PC-9 (cell line): ENCODE results near the gene NAP1L4. TPM values are rescaled to one million over a fixed set of nuclear protein-coding genes. Genes with fewer than 3 reads are reported as not detected.

ENCODE experiments used
- BruUV-seq: library from RNA; stranded (reverse); fragments of 400-500 nt; replicated peaks from 2 replicates; lab custom pipeline; 2021; lab: Mats Ljungman, UMichigan
- CTCF ChIA-PET: fragments of 300-600 bp; sonication (Branson Sonifier 250); formaldehyde crosslinking; loops from one replicate; lab custom pipeline; 2022; ENCODE audit warnings: antibody characterized with exemption; lab: Charles Lee
- POLR2A ChIA-PET: fragments of 300-600 bp; sonication (Branson Sonifier 250); formaldehyde crosslinking; loops from one replicate; lab custom pipeline; 2022; ENCODE audit warnings: antibody characterized with exemption; ENCODE audit not compliant: unreplicated experiment; lab: Charles Lee
- DNase-seq, 2 experiments: peaks; one replicate each; pipeline versions ENCODE4 v3.0.0 to v3.0.0-alpha.2; 2015 to 2022; ENCODE audit warnings: mixed read lengths in 1 of 2
- H2AFZ ChIP-seq: fragments of 200-600 bp; sonication (generic); 2 replicates; pipeline ENCODE4 v1.8.1; 2017; ENCODE audit warnings: antibody characterized with exemption
- H3F3A ChIP-seq: fragments of 200-600 bp; sonication (generic); 2 replicates; pipeline ENCODE4 v1.8.1; 2017; ENCODE audit warnings: antibody characterized with exemption, mild to moderate bottlenecking, low read depth; ENCODE audit not compliant: insufficient read depth
- H3K27ac ChIP-seq: fragments of 200-600 bp; sonication (generic); 2 replicates; pipeline ENCODE4 v1.6.1; 2016; ENCODE audit warnings: mixed run types
- H3K27me3 ChIP-seq: fragments of 200-600 bp; sonication (generic); 2 replicates; pipeline ENCODE4 v1.6.1; 2016; ENCODE audit warnings: low read depth, mixed run types; ENCODE audit not compliant: insufficient read depth
- H3K36me3 ChIP-seq: fragments of 200-600 bp; sonication (generic); 2 replicates; pipeline ENCODE4 v1.6.1; 2016; ENCODE audit warnings: low read depth, mixed run types
- H3K4me1 ChIP-seq: fragments of 200-600 bp; sonication (generic); replicated peaks from 2 replicates; pipeline ENCODE4 v1.6.1; 2016; ENCODE audit warnings: mixed run types; ENCODE audit not compliant: insufficient read depth
- H3K4me2 ChIP-seq: fragments of 200-600 bp; sonication (generic); 2 replicates; pipeline ENCODE4 v1.6.1; 2017; ENCODE audit warnings: mixed run types
- H3K4me3 ChIP-seq: fragments of 200-600 bp; sonication (generic); 2 replicates; pipeline ENCODE4 v1.6.1; 2016; ENCODE audit warnings: mixed run types
- H3K79me2 ChIP-seq: fragments of 200-600 bp; sonication (generic); 2 replicates; pipeline ENCODE4 v1.6.1; 2017; ENCODE audit warnings: low read depth, mixed run types
- H3K9me2 ChIP-seq: fragments of 200-600 bp; sonication (generic); 2 replicates; pipeline ENCODE4 v1.8.1; 2017; ENCODE audit warnings: mild to moderate bottlenecking; ENCODE audit not compliant: insufficient read depth
- H3K9me3 ChIP-seq: fragments of 200-600 bp; sonication (generic); 2 replicates; pipeline ENCODE4 v1.8.1; 2016; ENCODE audit warnings: low read depth; ENCODE audit not compliant: insufficient read depth
- H4K20me1 ChIP-seq: fragments of 200-600 bp; sonication (generic); 2 replicates; pipeline ENCODE4 v1.8.1; 2017; ENCODE audit not compliant: insufficient read depth
- EZH2 ChIP-seq: fragments of 200-600 bp; sonication (generic); IDR thresholded peaks from 2 replicates; pipeline ENCODE4 v1.8.0; 2017; ENCODE audit warnings: antibody characterized with exemption, low read depth
- intact Hi-C: fragments of 100-400 bp; cut with micrococcal nuclease; formaldehyde crosslinking; loops from one replicate; pipeline ENCODE4 v1.10.0; 2022; ENCODE audit not compliant: unreplicated experiment
- total RNA-seq: library from RNA; stranded (reverse); gene quantifications from 2 replicates; pipeline ENCODE4 v1.2.3, GENCODE V29; 2021
- TF ChIP-seq, protein P1 (sequence below): fragments of 200-600 bp; sonication (generic); conservative IDR thresholded peaks from 2 replicates; pipeline ENCODE4 v1.6.1; 2017; ENCODE audit warnings: mixed run types, antibody characterized with exemption, mild to moderate bottlenecking, moderate library complexity

NAP1L4 gene
- total RNA-seq, 1 experiment from 2014 or later: 86.7 TPM

DNA sequence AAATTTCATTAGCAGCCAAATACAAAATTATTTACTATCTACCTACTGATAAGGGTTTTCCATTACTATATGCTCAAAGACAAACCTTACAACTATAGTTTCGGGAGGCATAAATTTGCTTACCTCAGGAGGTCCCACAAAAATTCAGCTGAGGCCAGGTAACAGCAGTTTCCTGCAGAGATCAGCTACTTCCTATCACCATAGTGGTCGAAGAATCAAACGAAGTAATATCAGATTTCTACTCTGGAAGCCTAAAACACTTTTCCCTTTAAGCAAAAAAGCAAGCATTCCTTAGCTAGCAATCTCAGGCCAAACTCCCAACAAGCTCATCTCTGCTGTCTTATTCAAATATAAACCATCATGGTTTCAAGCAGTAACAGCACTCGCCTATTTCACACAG, 3.1 kb downstream of the NAP1L4 start:
- Histone ChIP-seq H4K20me1 (no peaks in the 10 kb centered on the region; the same call in 1 of the 2 replicates), H3K4me2 (peak overlapping the region; percentile 99), H3K27me3 (no peaks in the 10 kb centered on the region), H3K27ac (peak overlapping the region; percentile 73), H3K4me3 (peak overlapping the region; percentile 85), H2AFZ (no peak overlapping the region), H3K9me2 (no peaks in the 10 kb centered on the region), H3K9me3 (no peaks in the 10 kb centered on the region), H3K79me2 (peaks cover 77% of the 10 kb centered on the region), H3K4me1 (peaks cover 26% of the 10 kb centered on the region), H3K36me3 (no peaks in the 10 kb centered on the region), H3F3A (peaks cover 9% of the 10 kb centered on the region; the same call in 1 of the 2 replicates)
- DNase-seq: no peak
- ChIA-PET CTCF (no interaction called here), POLR2A (no interaction called here)
- intact Hi-C loops: no loop called here
- no peak for TF ChIP-seq EZH2
- BruUV-seq: no TSS peak

DNA sequence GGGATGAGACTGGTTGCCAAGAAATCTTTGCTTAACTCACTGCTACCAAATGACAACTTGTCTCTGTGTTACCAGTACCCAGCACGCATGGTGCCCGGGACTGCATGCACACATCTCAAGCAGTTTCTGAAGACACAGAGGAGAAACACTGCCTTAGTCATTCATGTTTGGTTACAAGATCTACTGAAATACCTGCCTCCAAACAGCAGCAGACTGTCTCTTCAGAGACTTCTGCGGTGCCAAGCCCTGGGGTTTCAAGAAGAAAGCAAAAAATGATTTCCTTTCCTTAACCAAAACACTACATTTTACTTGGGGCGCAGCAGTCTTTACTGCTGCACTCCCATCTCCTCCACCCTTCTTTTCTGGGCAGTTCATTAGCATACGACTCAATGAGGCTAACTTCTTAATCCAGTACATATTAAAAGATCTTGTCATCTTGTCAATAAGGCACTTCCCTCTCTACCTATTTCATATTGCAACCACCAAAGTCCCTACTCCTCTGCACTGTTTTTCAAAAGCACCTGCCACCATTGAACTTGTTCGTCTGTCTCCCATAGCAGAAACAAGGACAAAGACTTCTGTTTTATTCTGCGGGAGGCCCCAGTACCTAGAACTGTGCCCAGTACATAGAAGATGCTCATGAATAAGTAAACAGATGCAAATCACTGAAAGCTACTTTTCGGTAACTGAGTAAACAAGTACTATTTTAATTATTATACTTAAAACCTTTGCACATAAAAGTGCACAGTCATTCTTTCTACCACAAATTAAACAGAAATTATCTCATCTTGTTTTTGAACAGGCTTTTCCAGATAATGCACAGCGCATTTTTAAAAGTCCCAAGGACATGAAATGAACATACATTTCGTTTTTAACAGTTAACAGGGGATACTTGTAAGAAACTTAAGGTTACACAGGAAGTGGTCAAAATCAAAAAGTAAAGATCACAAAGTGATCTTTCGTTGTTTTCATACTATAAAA, 4.0 kb downstream of the NAP1L4 start:
- Histone ChIP-seq H3K36me3 (no peaks in the 10 kb centered on the region), H3K9me3 (no peaks in the 10 kb centered on the region), H3F3A (peaks cover 9% of the 10 kb centered on the region; the same call in 1 of the 2 replicates), H3K4me1 (peaks cover 26% of the 10 kb centered on the region), H3K9me2 (no peaks in the 10 kb centered on the region), H2AFZ (no peak overlapping the region), H3K79me2 (peaks cover 86% of the 10 kb centered on the region), H3K4me2 (peak overlapping the region; percentile 99), H3K27me3 (no peaks in the 10 kb centered on the region), H4K20me1 (no peaks in the 10 kb centered on the region; the same call in none of the 2 replicates), H3K4me3 (peak overlapping the region; percentile 85; the same call in 1 of the 2 replicates), H3K27ac (peak overlapping the region; percentile 73)
- POLR2A ChIA-PET: no interaction called here
- no peak for DNase-seq
- BruUV-seq: no TSS peak
- TF ChIP-seq, protein P1, sequence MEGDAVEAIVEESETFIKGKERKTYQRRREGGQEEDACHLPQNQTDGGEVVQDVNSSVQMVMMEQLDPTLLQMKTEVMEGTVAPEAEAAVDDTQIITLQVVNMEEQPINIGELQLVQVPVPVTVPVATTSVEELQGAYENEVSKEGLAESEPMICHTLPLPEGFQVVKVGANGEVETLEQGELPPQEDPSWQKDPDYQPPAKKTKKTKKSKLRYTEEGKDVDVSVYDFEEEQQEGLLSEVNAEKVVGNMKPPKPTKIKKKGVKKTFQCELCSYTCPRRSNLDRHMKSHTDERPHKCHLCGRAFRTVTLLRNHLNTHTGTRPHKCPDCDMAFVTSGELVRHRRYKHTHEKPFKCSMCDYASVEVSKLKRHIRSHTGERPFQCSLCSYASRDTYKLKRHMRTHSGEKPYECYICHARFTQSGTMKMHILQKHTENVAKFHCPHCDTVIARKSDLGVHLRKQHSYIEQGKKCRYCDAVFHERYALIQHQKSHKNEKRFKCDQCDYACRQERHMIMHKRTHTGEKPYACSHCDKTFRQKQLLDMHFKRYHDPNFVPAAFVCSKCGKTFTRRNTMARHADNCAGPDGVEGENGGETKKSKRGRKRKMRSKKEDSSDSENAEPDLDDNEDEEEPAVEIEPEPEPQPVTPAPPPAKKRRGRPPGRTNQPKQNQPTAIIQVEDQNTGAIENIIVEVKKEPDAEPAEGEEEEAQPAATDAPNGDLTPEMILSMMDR: no peak
- TF ChIP-seq EZH2: no peak
- intact Hi-C loops: no loop called here
- CTCF ChIA-PET: no interaction called here

DNA sequence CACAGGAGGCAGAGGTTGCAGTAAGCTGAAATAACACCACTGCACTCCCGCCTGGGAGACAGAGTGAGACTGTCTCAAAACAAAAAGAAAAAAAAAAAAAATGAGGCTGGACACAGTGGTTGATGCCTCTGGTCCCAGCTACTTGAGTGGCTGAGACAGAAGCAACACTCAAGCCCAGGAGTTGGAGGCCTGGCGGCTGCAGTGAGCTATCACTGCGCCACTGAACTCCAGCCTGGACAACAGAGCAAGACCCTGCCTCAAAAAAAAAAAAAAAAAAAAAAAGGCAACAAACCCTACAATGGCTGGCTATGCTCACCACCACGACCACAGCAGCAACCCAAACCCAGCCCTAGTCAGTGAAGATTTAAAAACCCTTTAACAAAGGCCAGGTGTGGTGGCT, 8.2 kb downstream of the NAP1L4 start:
- TF ChIP-seq, protein P1: no peak
- CTCF ChIA-PET: no interaction called here
- intact Hi-C loops: no loop called here
- Histone ChIP-seq H3K27ac (no peak overlapping the region), H3K27me3 (no peaks in the 10 kb centered on the region), H4K20me1 (peaks cover 5% of the 10 kb centered on the region), H3K9me3 (no peaks in the 10 kb centered on the region), H3K36me3 (no peaks in the 10 kb centered on the region), H3F3A (no peaks in the 10 kb centered on the region), H3K4me1 (peaks cover 12% of the 10 kb centered on the region), H3K9me2 (no peaks in the 10 kb centered on the region), H2AFZ (no peak overlapping the region), H3K4me2 (no peak overlapping the region), H3K79me2 (peaks cover 92% of the 10 kb centered on the region), H3K4me3 (no peak overlapping the region)
- POLR2A ChIA-PET: no interaction called here
- no TSS peak for BruUV-seq
- DNase-seq: no peak
